ENCODE measurements around the gene EOLA1.
"Not testable (repeated sequence)": the region's sequence is repeated elsewhere in the genome, so short reads cannot be mapped to it uniquely, and the experiment has no call there.

The EOLA1 gene

GRCh38 chrX:149541521-149542047 lies 772 bp downstream of the EOLA1 start:
- no peak for DNase-seq (ENCODE audit: low read depth)
- peak overlapping the region; percentile 81 for H3K4me3 ChIP-seq (ENCODE audit: low read depth, low read length)
- TF ChIP-seq CTCF (IDR thresholded peaks at IDR 0.05; ENCODE audit: control insufficient read depth, extremely low read depth, insufficient read depth) = no peak

GRCh38 chrX:149545545-149546543 lies 5.0 kb downstream of the EOLA1 start:
- not testable (repeated sequence) for H3K4me3 ChIP-seq (ENCODE audit: low read depth, low read length); DNase-seq (ENCODE audit: low read depth)

GRCh38 chrX:149546962-149547361 lies 6.2 kb downstream of the EOLA1 start:
- DNase-seq (ENCODE audit: low read depth) = not testable (repeated sequence)

GRCh38 chrX:149547782-149548181 lies 7.0 kb downstream of the EOLA1 start:
- not testable (repeated sequence) for DNase-seq (ENCODE audit: low read depth); H3K4me3 ChIP-seq (ENCODE audit: low read depth, low read length)

More at GRCh38 chrX:149546962-149547361, 6.2 kb downstream of the EOLA1 start:
- not testable (repeated sequence) for H3K4me3 ChIP-seq (ENCODE audit: low read depth, low read length)

- not testable (repeated sequence) for H3K4me3 ChIP-seq (ENCODE audit: low read depth, low read length); DNase-seq (ENCODE audit: low read depth)
Measured at GRCh38 chrX:149549701-149550100, 8.9 kb downstream of the EOLA1 start, which contains the start of gene HSFX3. TSS of gene HSFX3 (minus strand) at chrX:149549924. CDS start at chrX:149549852, 72 bp downstream.

- DNase-seq (ENCODE audit: low read depth); H3K4me3 ChIP-seq (ENCODE audit: low read depth, low read length): not testable (repeated sequence)
Measured at GRCh38 chrX:149550454-149550853, 9.6 kb downstream of the EOLA1 start.

GRCh38 chrX:149551245-149551938 lies 10.6 kb downstream of the EOLA1 start:
- not testable (repeated sequence) for H3K4me3 ChIP-seq (ENCODE audit: low read depth, low read length); DNase-seq (ENCODE audit: low read depth)

- DNase-seq (ENCODE audit: low read depth) = not testable (repeated sequence)
Measured at GRCh38 chrX:149551939-149552248, 11.1 kb downstream of the EOLA1 start.

GRCh38 chrX:149555251-149555650 lies 14.4 kb downstream of the EOLA1 start:
- not testable (repeated sequence) for DNase-seq (ENCODE audit: low read depth); H3K4me3 ChIP-seq (ENCODE audit: low read depth, low read length)

More at GRCh38 chrX:149551939-149552248, 11.1 kb downstream of the EOLA1 start:
- H3K4me3 ChIP-seq (ENCODE audit: low read depth, low read length) = not testable (repeated sequence)

- no peak overlapping the region for H3K4me3 ChIP-seq (ENCODE audit: low read depth, low read length)
- DNase-seq (ENCODE audit: low read depth) = no peak
- no peak for TF ChIP-seq CTCF (IDR thresholded peaks at IDR 0.05; ENCODE audit: control insufficient read depth, extremely low read depth, insufficient read depth)
Measured at GRCh38 chrX:149563359-149563758, 22.5 kb downstream of the EOLA1 start.

GRCh38 chrX:149567621-149568417 lies 27.0 kb downstream of the EOLA1 start:
- no peak for TF ChIP-seq CTCF (IDR thresholded peaks at IDR 0.05; ENCODE audit: control insufficient read depth, extremely low read depth, insufficient read depth)
- DNase-seq (ENCODE audit: low read depth) = no peak
- no peak overlapping the region for H3K4me3 ChIP-seq (ENCODE audit: low read depth, low read length)
